SU-DHL-6 (cell line): Measurements from ENCODE around the gene ASH1L.

Experiments
- H2AFZ ChIP-seq: fragments of 200-600 bp; sonication (generic); 2 replicates; pipeline ENCODE4 v1.6.1; 2014; ENCODE audit warnings: low read depth, mild to moderate bottlenecking, moderate library complexity, mixed read lengths, antibody characterized with exemption, low read length; ENCODE audit not compliant: severe bottlenecking
- H3F3A ChIP-seq: fragments of 200-600 bp; shearing (Covaris generic); 2 replicates; pipeline ENCODE4 v1.6.0; 2016; ENCODE audit warnings: antibody characterized with exemption, mild to moderate bottlenecking; ENCODE audit not compliant: insufficient read depth
- H3K27ac ChIP-seq: fragments of 200-600 bp; sonication (generic); 2 replicates; pipeline ENCODE4 v1.5.1; 2016; ENCODE audit warnings: low read depth, mild to moderate bottlenecking, low read length, moderate library complexity, mixed read lengths
- H3K27me3 ChIP-seq: fragments of 200-600 bp; sonication (generic), shearing (Covaris generic); 2 replicates; pipeline ENCODE4 v1.6.0; 2014; ENCODE audit warnings: mild to moderate bottlenecking, low read length
- H3K36me3 ChIP-seq: fragments of 200-600 bp; sonication (generic); 2 replicates; pipeline ENCODE4 v1.6.1; 2014; ENCODE audit warnings: mild to moderate bottlenecking, low read length, mixed read lengths
- H3K4me2 ChIP-seq: fragments of 300-600, 200-600 bp; shearing (Covaris generic), sonication (generic); 2 replicates; pipeline ENCODE4 v1.6.0; 2014; ENCODE audit warnings: low read length, low read depth, mild to moderate bottlenecking; ENCODE audit not compliant: poor library complexity, severe bottlenecking
- H3K4me3 ChIP-seq: fragments of 200-600 bp; sonication (generic); 2 replicates; pipeline ENCODE4 v1.5.1; 2014; ENCODE audit warnings: antibody characterized with exemption, low read length, mild to moderate bottlenecking, mixed read lengths; ENCODE audit not compliant: insufficient read depth, poor library complexity, severe bottlenecking
- H3K79me2 ChIP-seq: fragments of 200-600 bp; sonication (generic); 2 replicates; pipeline ENCODE4 v1.6.1; 2014; ENCODE audit warnings: mild to moderate bottlenecking, low read length, moderate library complexity; ENCODE audit not compliant: insufficient read depth
- H3K9ac ChIP-seq: fragments of 200-600 bp; sonication (generic); 2 replicates; pipeline ENCODE4 v1.7.0; 2014; ENCODE audit warnings: mild to moderate bottlenecking, low read length
- H3K9me2 ChIP-seq: fragments of 200-600 bp; sonication (generic); replicated peaks from 2 replicates; pipeline ENCODE4 v1.6.1; 2014; ENCODE audit warnings: low read length; ENCODE audit not compliant: insufficient read depth
- H3K9me3 ChIP-seq: fragments of 200-600 bp; sonication (generic); 2 replicates; pipeline ENCODE4 v1.6.1; 2014; ENCODE audit warnings: low read length, mixed read lengths; ENCODE audit not compliant: insufficient read depth
- H4K20me1 ChIP-seq: fragments of 200-600 bp; sonication (generic); 2 replicates; pipeline ENCODE4 v1.6.1; 2014; ENCODE audit warnings: low read depth, mild to moderate bottlenecking, antibody characterized with exemption, low read length, moderate library complexity, mixed read lengths
- EZH2phosphoT487 ChIP-seq: fragments of 200-600 bp; sonication (generic), shearing (Covaris generic); conservative IDR thresholded peaks from 2 replicates; pipeline ENCODE4 v1.6.1; 2018; ENCODE audit warnings: mild to moderate bottlenecking, antibody characterized with exemption, low read length, moderate library complexity, mixed read lengths
- TF ChIP-seq, protein P1 (sequence below): fragments of 200-600 bp; sonication (generic); IDR thresholded peaks from one replicate; pipeline ENCODE4 v1.5.1; 2017; ENCODE audit warnings: antibody characterized with exemption, mild to moderate bottlenecking, low read length, moderate library complexity; ENCODE audit not compliant: insufficient read depth, poor library complexity, severe bottlenecking

ASH1L gene

DNA sequence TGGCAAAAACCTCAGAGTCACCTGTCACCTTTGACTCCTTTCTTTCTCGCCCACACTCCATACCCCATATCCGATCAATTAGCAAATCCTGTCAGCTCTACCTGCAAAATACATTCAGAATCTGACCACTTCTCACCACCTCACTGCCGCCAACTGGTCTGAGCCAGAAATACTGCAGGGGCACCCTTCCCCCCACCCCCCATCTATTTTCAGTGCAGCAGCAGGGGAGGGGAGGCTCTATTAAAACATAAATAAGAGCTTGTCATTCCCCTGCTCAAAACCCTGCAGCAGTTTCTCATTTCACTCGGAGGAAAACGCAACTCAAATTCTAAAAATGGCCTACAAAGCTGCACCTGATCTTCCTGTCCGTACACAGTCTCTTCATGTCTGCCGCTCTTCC, 265.2 kb downstream of the ASH1L start:
- Histone ChIP-seq H3K36me3 (no peaks in the 10 kb centered on the region), H3K9ac (peak overlapping the region; percentile 7; the same call in 1 of the 2 replicates), H3F3A (no peaks in the 10 kb centered on the region), H3K4me3 (no peak overlapping the region), H2AFZ (peak overlapping the region; percentile 12), H3K9me3 (no peaks in the 10 kb centered on the region), H3K9me2 (no peaks in the 10 kb centered on the region), H3K79me2 (no peaks in the 10 kb centered on the region), H4K20me1 (no peaks in the 10 kb centered on the region), H3K27me3 (no peaks in the 10 kb centered on the region), H3K27ac (peak overlapping the region; percentile 42; the same call in 1 of the 2 replicates), H3K4me2 (peak overlapping the region; percentile 35)
- TF ChIP-seq, protein P1, sequence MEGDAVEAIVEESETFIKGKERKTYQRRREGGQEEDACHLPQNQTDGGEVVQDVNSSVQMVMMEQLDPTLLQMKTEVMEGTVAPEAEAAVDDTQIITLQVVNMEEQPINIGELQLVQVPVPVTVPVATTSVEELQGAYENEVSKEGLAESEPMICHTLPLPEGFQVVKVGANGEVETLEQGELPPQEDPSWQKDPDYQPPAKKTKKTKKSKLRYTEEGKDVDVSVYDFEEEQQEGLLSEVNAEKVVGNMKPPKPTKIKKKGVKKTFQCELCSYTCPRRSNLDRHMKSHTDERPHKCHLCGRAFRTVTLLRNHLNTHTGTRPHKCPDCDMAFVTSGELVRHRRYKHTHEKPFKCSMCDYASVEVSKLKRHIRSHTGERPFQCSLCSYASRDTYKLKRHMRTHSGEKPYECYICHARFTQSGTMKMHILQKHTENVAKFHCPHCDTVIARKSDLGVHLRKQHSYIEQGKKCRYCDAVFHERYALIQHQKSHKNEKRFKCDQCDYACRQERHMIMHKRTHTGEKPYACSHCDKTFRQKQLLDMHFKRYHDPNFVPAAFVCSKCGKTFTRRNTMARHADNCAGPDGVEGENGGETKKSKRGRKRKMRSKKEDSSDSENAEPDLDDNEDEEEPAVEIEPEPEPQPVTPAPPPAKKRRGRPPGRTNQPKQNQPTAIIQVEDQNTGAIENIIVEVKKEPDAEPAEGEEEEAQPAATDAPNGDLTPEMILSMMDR, result no peak
- no peak for TF ChIP-seq EZH2phosphoT487

DNA sequence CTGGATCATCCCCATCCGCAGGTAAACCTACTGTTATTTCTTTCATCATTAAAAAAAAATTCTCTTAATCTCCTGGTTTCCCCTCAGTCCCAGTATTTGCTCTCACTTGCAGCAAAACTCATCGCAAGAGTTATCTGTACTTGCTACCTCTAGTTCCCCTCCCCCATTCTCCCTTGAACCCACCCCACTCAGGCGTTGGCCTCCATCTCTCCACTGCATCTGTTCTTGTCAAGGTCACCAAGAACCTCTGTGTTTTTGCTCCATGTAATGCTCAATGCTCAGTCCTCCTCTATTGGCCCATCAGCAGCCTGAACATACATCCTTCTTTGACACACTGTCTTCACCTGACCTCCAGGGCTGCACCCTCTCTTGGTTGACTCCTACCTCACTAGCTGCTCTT, 265.9 kb downstream of the ASH1L start:
- no peak overlapping the region for H3K27ac ChIP-seq
- H2AFZ ChIP-seq, result no peak overlapping the region
- no peak overlapping the region for H3K4me3 ChIP-seq
- no peaks in the 10 kb centered on the region for H3K9me2 ChIP-seq
- H3K27me3 ChIP-seq, result no peaks in the 10 kb centered on the region
- H3F3A ChIP-seq, result no peaks in the 10 kb centered on the region
- no peaks in the 10 kb centered on the region for H4K20me1 ChIP-seq
- H3K36me3 ChIP-seq, result no peaks in the 10 kb centered on the region
- H3K79me2 ChIP-seq, result no peaks in the 10 kb centered on the region
- no peak overlapping the region for H3K4me2 ChIP-seq
- no peak overlapping the region for H3K9ac ChIP-seq
- TF ChIP-seq EZH2phosphoT487, result no peak
- TF ChIP-seq, protein P1, result no peak
- H3K9me3 ChIP-seq, result no peaks in the 10 kb centered on the region

DNA sequence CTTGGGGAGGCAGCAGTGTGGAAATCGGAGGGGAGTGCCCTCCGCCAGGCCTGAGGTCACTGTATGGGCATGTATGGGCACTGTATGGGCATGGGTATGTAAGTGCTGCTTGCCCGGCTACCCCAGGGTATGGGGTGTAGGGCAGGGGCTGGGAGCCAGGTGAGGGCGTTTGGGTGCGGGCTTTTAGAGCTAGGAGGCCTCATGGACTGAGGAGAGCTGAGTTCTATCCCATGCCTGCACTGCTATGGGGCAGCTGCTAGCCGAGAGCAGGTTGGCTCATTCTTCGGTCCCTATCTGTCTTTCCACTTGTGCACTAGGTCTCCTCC, 266.7 kb downstream of the ASH1L start:
- Histone ChIP-seq H3K9ac (no peak overlapping the region), H3K4me2 (no peak overlapping the region), H3K27me3 (no peaks in the 10 kb centered on the region), H3K4me3 (no peak overlapping the region), H4K20me1 (no peaks in the 10 kb centered on the region), H3K27ac (no peak overlapping the region), H2AFZ (no peak overlapping the region), H3F3A (no peaks in the 10 kb centered on the region), H3K9me2 (no peaks in the 10 kb centered on the region), H3K36me3 (no peaks in the 10 kb centered on the region), H3K9me3 (no peaks in the 10 kb centered on the region), H3K79me2 (no peaks in the 10 kb centered on the region)
- TF ChIP-seq EZH2phosphoT487, result no peak
- TF ChIP-seq, protein P1, result no peak
